ENCODE data around the gene LLGL2. TPM values are rescaled to one million over a fixed set of nuclear protein-coding genes. Genes with fewer than 3 reads are reported as not detected.
"Not testable (repeated sequence)": the region's sequence is repeated elsewhere in the genome, so short reads cannot be mapped to it uniquely, and the experiment has no call there.

Gene LLGL2
- polyA plus RNA-seq, 4 donors, result 50.2 to 77.0 (median 55.8) TPM

GRCh38 chr17:75518983-75519537 lies 6.4 kb upstream of the LLGL2 start:
- DNase-seq (ENCODE audit: low read depth in 4 of 4, low spot score in 3 of 4), result no peak

- not testable (repeated sequence) for DNase-seq (ENCODE audit: low read depth in 4 of 4, low spot score in 3 of 4)
These were observed 5.1 kb upstream of the LLGL2 start for GRCh38 chr17:75520413-75520812.

- no peak for DNase-seq (ENCODE audit: low read depth in 4 of 4, low spot score in 3 of 4)
These were observed 4.2 kb upstream of the LLGL2 start for GRCh38 chr17:75521290-75521689.

GRCh38 chr17:75521951-75522727 lies 3.4 kb upstream of the LLGL2 start:
- no peak for DNase-seq (ENCODE audit: low read depth in 4 of 4, low spot score in 3 of 4)

- no peak for DNase-seq (ENCODE audit: low read depth in 4 of 4, low spot score in 3 of 4)
These were observed 1.9 kb upstream of the LLGL2 start for GRCh38 chr17:75523647-75524046.

GRCh38 chr17:75524269-75524969 lies 1.1 kb upstream of the LLGL2 start:
- DNase-seq (ENCODE audit: low read depth in 4 of 4, low spot score in 3 of 4), result no peak

GRCh38 chr17:75525806-75526554 lies 483 bp downstream of the LLGL2 start:
- DNase-seq (ENCODE audit: low read depth in 4 of 4, low spot score in 3 of 4), result no peak

GRCh38 chr17:75526555-75527270 lies 1.2 kb downstream of the LLGL2 start:
- no peak for DNase-seq (ENCODE audit: low read depth in 4 of 4, low spot score in 3 of 4)

GRCh38 chr17:75530837-75531720 lies 5.6 kb downstream of the LLGL2 start:
- DNase-seq (ENCODE audit: low read depth in 4 of 4, low spot score in 3 of 4), result no peak

GRCh38 chr17:75531721-75532072 lies 6.2 kb downstream of the LLGL2 start:
- no peak for DNase-seq (ENCODE audit: low read depth in 4 of 4, low spot score in 3 of 4)

GRCh38 chr17:75535119-75535537 lies 9.6 kb downstream of the LLGL2 start:
- no peak for DNase-seq (ENCODE audit: low read depth in 4 of 4, low spot score in 3 of 4)

- no peak for DNase-seq (ENCODE audit: low read depth in 4 of 4, low spot score in 3 of 4)
These were observed 10.4 kb downstream of the LLGL2 start for GRCh38 chr17:75535871-75536270.

GRCh38 chr17:75536366-75536765 lies 10.9 kb downstream of the LLGL2 start:
- DNase-seq (ENCODE audit: low read depth in 4 of 4, low spot score in 3 of 4), result no peak

- no peak for DNase-seq (ENCODE audit: low read depth in 4 of 4, low spot score in 3 of 4)
These were observed 14.7 kb downstream of the LLGL2 start for GRCh38 chr17:75539967-75540729.

- no peak for DNase-seq (ENCODE audit: low read depth in 4 of 4, low spot score in 3 of 4)
These were observed 15.5 kb downstream of the LLGL2 start for GRCh38 chr17:75540923-75541503.

GRCh38 chr17:75542229-75542628 lies 16.7 kb downstream of the LLGL2 start:
- DNase-seq (ENCODE audit: low read depth in 4 of 4, low spot score in 3 of 4), result no peak

- no peak for DNase-seq (ENCODE audit: low read depth in 4 of 4, low spot score in 3 of 4)
These were observed 17.3 kb downstream of the LLGL2 start for GRCh38 chr17:75542728-75543336.

GRCh38 chr17:75544250-75544649 lies 18.8 kb downstream of the LLGL2 start:
- no peak for DNase-seq (ENCODE audit: low read depth in 4 of 4, low spot score in 3 of 4)
